ENCODE data around the gene IL31.

The IL31 gene

DNA sequence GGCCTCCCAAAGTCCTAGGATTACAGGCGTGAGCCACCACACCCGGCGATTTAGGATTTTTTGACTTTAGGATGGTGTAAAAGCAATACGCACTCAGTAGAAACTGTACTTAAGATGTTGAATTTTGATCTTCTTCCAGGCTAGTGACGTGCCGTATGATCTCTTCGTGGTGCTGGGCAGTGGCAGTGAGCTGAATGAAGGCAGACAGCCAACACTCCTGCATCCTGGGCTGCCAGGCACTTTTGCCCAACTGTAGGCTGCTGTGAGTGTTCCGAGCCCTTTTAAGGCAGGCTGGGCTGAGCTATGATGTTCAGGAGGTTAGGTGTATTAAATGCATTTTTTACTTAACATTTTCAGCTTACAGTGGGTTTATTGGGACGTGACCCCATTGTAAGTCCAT, 21.3 kb downstream of the IL31 start:
- no peak for DNase-seq (ENCODE audit: low read depth)

DNA sequence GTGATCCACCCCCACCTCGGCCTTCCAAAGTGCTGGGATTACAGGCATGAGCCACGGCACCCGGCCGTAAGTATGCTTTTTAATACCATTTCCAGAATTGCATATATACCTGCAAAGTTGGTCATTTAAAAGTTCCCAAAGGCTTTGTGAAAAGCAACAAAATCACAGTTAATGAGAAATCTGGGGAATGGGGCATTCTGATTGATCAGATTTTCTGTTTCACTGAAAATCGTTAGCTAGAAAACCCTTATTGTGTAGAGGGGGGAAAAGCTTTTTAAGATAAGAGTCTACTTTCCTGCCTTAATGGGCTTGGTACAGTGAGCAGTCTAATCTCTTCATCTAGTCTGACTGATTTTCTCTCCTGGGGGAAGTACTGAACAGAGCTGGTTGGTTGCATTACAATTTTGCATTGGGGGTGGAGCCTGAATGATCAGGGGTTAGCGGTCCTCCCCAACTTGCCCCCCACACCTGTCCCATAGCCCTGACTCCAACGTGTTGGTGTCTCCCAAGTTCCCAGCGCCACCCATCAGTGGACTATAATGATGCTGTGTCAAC, 23.8 kb downstream of the IL31 start:
- no peak for DNase-seq (ENCODE audit: low read depth)

DNA sequence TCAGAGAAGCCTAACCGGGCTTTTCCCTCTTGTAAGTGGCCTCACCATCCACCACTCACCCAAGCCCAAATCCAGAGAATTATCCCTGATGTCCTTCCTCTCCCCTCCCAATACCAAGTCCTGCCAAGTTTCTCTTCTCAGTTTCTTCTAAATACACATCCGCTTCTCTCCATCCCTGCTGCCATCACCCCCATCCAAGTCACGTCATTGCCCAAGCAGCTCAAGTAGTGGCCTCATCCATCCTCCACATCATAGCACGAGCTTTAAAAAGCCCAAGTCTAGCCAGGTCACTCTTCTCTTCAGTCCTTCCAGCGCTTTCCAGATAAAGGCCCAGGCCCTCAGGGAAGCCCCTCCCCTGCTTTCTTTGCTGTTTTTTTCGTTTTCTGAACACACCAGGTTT, 25.4 kb downstream of the IL31 start:
- no peak for DNase-seq (ENCODE audit: low read depth)

DNA sequence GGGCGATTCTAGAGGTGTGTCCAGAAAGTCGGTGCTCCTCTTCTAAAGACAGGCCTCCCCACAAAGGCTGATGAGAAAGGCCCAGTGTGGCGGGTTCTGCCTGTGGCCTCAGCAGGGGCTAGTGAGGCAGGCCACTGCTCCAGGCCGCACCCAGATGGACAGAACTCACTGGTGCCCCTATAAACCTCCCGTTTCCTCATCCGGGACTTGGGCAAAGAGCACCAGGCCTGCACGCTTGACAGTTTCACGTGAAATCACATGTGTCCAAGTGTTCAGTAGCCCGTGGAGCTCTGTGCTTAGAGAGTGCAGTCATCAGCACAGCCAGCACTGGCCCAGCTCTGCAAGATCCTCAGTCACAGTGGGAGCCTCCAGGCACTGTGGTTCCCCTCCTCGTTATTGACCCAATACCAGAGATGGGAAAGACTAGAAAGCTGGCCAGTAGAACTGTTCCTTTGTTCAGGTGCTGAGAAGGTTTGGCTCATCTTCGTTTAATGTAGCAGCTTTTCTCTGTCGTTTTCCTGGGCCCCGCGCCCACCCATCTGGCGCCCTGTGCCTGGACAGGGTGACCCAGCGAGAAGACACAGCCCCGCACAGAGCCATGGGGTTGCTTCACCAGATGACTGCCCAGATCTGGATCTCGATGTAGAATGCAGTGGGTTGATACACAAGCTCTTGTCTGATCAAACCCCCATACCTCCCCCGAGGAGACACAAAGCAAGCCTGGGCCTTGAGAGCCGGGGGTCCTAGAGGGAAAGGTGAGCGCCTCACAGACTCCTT, 26.3 kb downstream of the IL31 start:
- DNase-seq (ENCODE audit: low read depth): no peak

DNA sequence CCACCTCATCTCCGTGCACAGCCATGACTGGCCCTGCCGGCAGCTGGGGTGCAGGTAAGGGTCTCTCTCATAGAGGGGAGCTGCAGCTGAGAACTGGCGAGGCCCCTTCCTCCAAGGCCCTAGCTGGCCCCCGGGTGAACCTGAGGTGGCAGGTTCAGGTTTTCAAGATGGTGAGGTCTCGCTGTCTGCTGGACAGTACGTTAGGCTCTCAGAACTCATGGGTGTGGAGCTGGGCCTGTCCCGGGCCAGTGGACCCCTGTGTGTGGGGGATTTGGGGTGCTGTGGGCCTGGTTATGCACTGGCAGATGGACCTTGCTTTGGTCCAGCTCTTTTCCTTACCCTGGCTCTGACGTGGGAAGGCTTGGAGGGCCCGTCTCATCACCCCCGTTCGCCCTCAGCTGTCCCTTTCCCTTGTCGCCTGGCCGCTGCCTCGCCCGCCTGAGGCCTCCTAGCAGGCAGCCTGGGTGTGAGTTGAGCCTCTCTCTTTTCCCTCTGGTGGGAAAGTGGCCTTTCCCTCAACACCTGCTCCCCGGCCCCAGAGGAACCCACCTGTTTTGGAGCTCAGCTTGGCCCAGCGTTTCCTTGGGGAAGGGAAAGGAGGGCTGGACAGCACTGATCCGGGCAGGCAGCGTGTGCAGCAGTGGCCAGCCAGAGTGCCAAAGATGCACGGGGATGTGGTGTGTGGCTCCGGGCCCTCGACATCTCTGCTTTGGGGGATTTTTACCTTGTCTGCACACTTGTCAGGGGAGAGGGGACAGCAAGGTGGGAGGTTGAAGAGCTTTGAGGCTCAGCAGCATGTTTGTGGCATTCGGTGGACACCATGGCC, 28.3 kb downstream of the IL31 start:
- DNase-seq (ENCODE audit: low read depth): no peak

DNA sequence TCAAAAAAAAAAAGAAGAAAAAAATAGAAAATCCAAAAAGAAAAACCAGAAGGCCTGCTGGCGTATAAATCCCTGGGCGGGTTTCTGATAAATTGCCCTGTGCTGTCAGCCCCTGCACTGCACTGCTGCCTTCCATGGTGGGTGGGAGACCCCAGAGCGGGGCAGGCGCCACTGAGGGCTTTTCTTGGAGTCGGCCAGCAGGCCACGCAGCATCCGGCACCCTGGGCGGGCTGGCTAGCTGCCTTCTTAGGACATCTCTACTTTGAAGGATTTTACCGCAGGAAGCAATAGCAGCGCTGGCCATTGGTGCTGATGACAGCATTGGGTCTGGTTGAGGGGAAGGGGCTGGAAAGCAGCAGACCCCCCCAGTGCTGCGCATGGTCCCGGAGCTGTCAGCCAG, 29.1 kb downstream of the IL31 start:
- DNase-seq (ENCODE audit: low read depth): no peak

DNA sequence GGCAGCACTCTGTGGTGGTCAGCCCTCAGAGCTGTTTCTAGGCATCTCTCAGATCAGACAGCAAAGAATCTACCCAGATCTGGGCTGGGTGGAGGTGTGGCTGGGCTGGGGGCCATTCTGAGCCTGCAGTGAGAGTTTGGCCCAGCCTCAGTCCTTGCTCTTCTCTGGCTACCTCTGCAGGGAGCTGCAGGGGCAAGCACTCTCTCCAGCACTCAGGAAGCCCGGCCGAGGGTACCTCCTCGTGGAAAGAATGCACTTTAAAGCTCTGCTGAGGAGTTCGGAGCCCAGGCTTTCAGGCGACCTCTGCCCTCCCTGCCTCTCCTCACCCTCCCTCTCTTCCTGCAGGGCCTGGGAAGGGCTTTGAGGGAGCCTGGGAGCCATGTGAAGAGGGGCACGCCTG, 31.2 kb downstream of the IL31 start:
- no peak for DNase-seq (ENCODE audit: low read depth)

DNA sequence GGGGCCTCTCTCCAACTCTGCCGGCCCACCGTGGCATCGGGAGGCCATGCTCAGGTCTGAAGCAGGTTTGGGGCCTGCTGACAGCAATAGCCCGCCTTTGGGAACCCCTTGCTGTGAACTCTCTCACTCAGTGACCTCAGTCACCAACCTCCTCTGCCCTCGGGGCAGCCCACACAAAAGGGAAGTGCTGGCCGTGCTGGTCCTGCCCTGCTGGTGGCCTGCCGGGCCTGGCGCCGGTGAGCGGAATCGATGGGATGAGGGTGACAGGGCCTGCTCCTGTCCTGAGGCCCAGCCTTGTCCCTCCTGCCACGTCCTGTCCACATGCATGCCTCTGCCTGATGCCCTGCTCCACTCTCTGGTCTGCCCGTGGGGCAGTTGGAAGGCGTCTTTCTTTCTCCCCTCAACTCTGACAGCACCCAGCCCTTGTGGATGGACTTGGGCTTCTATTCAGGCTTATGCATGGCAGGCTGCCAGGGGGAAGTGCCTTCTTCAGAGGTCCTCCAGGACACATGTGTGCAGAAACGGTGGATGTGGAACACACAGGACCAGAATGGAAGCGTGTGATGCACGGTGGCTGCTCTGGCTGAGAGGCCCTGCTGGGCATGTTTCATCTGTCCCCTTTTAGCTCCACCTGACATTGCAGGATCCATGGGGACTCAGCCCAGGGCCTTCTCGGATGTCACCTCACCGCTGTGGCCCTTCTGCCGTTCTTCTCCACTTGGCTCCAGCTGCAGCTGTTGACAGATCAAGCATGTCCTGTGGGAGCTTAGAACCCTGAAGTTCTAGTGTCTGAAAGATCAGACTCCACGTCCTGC, 31.9 kb downstream of the IL31 start:
- DNase-seq (ENCODE audit: low read depth): no peak

DNA sequence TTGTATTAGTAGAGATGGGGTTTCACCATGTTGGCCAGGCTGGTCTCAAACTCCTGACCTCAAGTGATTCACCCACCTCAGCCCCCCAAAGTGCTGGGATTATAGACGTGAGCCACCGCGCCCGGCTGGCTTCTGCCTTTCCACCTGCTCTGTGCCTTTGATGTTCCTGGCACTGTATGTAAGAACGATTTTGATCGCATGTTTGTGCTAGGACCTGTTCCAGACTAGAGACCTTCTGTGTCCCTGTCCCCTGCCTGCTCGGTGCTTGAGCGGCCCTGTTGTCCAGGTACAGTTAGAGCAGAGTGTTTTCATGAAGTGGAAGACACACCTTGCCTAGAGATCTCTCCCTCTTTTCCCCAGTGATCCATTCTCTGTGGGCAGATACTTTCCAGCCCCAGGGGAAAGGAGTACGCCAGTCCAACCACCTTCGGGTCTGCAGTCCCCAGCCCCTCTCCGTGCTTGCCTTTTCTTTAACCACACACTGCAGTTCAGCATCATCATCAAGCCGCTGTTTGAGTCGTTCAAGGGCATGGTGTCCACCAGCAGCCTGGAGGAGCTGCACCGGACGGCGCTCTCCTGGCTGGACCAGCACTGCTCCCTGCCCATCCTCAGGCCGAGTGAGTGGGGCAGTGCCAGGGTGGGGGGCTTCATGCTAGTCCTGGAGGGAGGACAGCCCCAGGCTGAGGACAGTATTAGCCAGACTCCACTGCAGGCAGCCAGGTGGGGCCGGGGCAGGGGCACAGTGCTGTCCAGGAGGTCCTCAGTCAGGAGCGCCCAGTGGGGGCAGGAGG, 33.4 kb downstream of the IL31 start:
- no peak for DNase-seq (ENCODE audit: low read depth)

DNA sequence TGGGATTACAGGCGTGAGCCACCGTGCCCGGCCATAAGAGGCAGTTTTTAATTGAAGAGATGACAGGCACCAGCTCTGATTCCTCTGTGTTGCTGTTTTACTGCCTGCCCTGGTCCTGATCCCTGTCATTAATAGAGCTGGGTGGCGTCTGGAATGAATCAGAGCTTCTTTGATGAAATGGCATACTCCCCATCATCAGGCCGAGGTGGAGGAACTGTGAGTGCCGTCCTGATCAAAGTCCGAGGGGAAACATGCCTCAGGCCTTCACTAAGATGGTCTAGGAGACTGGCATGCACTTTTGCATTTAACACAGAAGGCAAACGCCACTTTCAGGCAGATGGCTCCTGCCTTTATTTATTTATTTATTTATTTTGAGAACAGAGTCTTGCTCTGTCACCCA, 34.1 kb downstream of the IL31 start:
- DNase-seq (ENCODE audit: low read depth): no peak

DNA sequence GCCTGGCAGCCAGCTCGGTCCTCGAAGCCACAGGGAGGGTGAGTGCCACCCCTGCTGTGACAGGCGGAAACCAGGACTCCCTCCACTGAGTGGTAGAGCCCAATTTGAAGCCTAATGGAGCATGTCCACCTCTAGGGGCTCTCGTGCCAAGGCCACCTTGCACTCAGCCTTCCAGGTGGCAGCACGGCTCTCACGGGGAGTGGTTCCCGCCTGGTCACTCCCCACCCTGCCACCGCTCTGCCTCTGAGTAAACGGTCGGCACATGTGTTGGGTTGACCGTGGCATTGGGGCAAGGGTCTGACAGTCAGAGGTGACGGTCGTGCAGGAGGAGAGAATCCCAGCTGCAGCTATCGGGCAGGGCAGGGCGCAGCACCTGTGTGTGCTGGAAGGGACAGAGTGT, 34.8 kb downstream of the IL31 start:
- DNase-seq (ENCODE audit: low read depth): no peak

DNA sequence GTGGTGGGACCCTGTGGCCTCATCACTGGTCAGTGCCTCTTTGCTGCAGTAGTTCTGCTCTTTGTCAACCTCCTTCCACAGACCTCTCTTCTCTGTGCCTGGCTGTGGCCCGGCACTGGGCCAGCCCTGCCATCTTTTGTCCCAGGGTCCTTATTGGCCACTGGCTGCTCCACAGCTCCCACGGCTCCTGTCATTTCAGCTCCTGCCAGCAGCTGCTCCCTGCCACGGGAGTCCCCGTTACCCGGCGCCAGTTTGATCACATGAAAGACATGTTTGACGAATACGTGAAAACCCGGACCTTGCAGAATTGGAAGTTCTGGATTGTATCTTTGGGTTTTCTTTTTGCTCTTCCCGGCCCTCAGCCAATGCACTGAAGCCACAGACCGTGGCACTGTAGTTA, 35.4 kb downstream of the IL31 start:
- DNase-seq (ENCODE audit: low read depth): no peak

DNA sequence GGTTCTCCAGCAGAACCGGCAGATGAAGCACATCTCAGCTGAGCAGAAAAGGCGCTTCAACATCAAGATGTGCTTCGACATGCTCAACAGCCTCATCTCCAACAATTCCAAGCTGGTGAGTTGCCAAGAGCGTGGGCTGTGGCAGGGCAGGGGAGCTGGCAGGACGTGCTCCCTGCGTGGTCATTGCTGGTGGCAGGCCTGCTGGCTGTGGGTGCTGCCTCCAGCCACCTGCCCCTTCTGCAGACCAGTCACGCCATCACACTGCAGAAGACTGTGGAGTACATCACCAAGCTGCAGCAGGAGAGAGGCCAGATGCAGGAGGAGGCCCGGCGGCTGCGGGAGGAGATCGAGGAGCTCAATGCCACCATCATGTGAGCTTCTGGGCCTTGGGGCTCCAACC, 35.8 kb downstream of the IL31 start:
- no peak for DNase-seq (ENCODE audit: low read depth)

DNA sequence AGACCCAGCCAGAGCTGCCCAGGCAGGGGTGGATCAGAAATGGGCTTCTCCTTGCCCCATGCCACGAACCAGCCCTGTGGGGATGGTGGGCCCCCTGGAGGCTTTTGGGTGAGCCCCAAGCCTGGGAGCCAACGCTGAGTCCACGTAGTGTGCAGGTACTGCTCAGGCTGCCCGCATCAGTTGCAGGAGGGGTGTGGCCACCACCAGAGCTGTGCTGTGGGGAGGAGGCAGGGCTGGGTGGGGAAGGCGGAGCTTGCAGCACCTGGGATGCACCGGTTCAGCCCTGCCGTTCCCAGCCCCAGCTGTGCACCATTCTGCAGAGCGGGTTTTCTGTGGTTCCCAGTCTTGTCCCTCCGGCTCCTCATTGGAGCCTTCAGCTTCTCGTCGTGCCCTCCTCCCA, 36.3 kb downstream of the IL31 start:
- DNase-seq (ENCODE audit: low read depth): no peak

DNA sequence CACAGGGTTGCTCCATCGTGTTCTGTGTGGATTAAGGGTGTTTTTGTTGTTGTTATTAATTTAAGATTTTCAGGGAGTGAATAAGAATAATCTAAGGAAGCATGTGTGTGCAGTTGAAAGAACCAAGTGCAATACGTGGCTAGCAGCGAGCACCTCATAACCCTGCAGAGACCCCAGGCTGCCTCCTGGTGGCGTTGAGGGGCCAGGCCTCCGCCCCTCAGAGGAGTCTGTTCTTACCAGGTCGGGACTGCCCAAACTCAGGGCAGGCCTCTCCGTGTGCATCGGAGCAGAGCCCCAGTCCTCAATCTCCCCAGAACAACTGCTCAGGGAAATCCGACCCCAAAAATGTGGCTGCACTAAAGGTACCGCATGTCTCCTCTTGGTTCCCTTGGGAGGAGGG, 36.8 kb downstream of the IL31 start:
- DNase-seq (ENCODE audit: low read depth): no peak

DNA sequence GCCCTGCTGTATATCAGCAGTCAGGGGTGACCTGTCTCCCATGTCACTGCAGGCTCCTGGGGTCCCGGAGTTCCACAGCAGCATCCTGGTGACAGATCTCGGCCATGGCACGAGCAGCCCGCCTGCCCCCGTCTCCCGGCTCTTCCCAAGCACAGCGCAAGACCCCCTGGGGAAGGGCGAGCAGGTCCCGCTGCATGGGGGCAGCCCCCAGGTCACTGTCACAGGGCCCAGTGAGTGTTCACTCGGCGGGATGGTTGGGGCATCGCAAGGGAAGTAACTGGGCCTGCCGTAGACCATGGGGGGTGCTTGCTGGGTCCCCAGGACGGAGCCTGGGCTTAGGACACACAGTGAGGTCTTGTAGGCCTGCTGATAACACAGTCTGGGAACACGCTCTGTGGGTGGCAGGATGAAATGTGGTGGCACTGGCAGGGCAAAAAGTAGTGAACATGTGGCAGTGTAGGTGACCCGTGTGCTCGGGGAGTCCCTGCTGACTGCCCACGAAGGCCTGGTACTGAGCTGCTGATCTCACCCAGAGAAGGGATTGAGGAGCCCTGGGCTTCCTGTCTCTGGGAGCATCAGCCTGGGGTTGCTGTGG, 38.5 kb downstream of the IL31 start:
- DNase-seq (ENCODE audit: low read depth): no peak

DNA sequence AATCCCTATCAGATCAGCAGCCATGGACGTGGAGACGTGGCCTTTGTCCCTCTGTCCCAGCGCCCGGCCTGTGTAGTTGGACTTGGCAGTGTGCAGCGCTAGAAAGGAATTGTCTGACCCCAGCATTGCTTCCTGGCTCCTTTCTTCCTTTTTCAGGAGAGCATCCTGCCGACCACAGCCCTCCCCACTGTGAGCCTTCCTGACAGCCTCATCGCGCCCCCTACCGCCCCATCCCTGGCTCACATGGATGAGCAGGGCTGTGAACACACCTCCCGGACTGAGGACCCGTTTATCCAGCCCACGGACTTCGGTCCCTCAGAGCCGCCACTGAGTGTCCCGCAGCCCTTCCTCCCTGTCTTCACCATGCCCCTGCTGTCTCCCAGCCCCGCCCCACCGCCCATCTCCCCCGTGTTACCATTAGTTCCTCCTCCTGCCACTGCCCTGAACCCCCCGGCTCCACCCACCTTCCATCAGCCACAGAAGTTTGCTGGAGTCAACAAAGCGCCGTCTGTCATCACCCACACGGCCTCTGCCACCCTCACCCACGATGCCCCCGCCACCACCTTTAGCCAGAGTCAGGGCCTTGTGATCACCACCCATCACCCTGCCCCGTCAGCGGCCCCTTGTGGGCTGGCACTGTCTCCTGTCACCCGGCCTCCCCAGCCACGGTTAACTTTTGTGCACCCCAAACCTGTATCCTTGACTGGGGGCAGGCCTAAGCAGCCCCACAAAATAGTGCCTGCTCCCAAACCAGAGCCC, 40.6 kb downstream of the IL31 start:
- DNase-seq (ENCODE audit: low read depth): no peak

DNA sequence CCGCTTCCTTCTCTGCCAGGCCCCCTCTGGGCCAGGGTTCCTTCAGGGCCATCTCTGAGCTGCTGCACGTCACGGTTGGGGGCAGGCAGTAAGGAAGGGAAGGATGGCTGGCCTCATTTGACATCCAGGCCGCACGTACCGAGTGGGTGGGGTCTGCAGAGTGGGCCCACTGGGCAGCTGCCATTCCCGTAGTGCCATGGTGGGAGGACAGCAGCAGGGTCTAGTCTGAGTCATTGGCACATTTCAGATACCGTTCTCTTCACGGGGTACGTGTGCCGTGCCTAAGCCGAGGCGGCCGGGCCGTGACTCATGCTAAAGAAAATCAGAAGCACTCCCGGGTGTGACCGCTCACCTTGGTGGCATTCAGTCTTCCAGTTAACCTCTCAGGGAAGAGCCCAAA, 43.9 kb downstream of the IL31 start:
- DNase-seq (ENCODE audit: low read depth): no peak

DNA sequence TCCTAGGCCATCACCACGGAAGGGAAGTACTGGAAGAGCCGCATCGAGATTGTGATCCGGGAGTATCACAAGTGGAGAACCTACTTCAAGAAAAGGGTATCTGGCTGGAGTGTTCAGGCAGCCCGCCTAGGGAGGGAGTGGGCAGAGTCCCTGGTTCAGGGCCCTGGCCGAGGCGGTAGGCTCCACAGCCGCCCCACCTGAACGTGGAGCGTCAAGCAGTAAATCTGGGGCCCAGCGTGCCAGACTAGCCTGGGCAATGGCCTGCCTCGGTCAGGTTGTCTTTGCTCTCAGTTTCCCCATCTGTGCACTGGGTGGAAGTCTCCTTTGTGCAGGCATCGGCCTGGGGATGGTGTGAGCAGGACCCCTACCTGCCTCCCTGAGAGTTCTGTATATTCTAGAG, 44.9 kb downstream of the IL31 start:
- DNase-seq (ENCODE audit: low read depth): no peak

DNA sequence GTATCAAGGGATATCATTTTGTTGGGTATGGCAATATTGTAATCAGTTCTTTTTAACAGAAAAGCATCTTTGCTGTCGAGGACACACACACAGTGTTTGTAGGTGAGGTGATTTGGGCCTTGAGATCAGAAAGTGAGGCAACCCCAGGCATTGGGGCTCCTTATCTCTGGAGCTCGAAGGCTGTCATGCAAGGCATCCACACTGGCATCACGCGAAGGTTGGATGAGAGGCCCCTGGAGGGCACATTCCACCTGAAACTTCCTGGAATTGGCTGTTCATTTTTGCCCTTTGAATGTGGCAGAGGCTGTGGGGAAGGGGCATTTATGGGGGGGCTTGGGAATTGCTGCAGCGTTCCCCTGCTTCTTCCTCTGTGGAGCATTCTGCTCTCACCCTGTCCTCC, 45.5 kb downstream of the IL31 start:
- DNase-seq (ENCODE audit: low read depth): no peak

DNA sequence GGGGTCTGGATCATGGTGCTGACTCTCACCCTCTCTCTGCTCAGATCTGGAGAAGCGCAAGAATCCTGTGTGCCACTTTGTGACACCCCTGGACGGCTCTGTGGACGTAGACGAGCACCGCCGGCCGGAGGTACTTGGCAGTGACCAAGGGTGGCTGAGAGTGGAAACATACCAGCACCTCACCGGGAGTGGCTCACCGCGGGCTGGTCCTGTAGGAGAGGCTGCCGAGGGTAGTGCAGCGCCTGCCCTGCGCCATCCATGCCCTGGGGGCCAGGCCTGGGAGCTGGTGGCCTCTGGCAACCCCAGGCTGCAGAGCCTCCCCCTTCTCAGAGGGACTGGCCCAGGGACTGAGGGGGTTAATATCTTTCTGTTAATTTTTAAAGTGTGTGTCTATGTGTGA, 46.2 kb downstream of the IL31 start:
- no peak for DNase-seq (ENCODE audit: low read depth)

All from activated T-cell treated with anti-CD3 and anti-CD28 coated beads for 48 hours (primary cell).